ENCODE data around the gene ETS1.

- TF ChIP-seq POLR2AphosphoS5 (IDR thresholded peaks at IDR 0.05; ENCODE audit: borderline replicate concordance, low read depth, low read length) (no peak), EZH2 (IDR thresholded peaks at IDR 0.05) (no peak)
Observed at GRCh38 chr11:128584253-128584652, 3.1 kb downstream of the ETS1 start.

All from SK-N-MC (cell line).